HG02798 (cell line): ENCODE results near the gene KXD1.
"Not testable (repeated sequence)": the region's sequence is repeated elsewhere in the genome, so short reads cannot be mapped to it uniquely, and the experiment has no call there.

Experiments used
- ATAC-seq: cut with Tn5 transposase; IDR thresholded peaks from one replicate; pipeline ENCODE4 v1.9.1; 2021; ENCODE audit warnings: mild to moderate bottlenecking; ENCODE audit not compliant: unreplicated experiment, poor library complexity

KXD1 gene

GRCh38 chr19:18532168-18532890, 25.3 kb upstream of the KXD1 start:
- no peak for ATAC-seq

- no peak for ATAC-seq
Measured at GRCh38 chr19:18533058-18533457, 24.6 kb upstream of the KXD1 start.

GRCh38 chr19:18536475-18536874, 21.2 kb upstream of the KXD1 start:
- no peak for ATAC-seq

- no peak for ATAC-seq
Measured at GRCh38 chr19:18537431-18537830, 20.2 kb upstream of the KXD1 start.

GRCh38 chr19:18538115-18538514, 19.6 kb upstream of the KXD1 start:
- no peak for ATAC-seq

- ATAC-seq, result no peak
Measured at GRCh38 chr19:18539372-18539771, 18.3 kb upstream of the KXD1 start.

- not testable (repeated sequence) for ATAC-seq
Measured at GRCh38 chr19:18540200-18540599, 17.5 kb upstream of the KXD1 start.

- ATAC-seq, result no peak
Measured at GRCh38 chr19:18541258-18541991, 16.2 kb upstream of the KXD1 start.

GRCh38 chr19:18541992-18542940, 15.4 kb upstream of the KXD1 start:
- no peak for ATAC-seq

- peak; percentile 98 for ATAC-seq
Measured at GRCh38 chr19:18542941-18543813, 14.5 kb upstream of the KXD1 start, which contains the start of gene FKBP8. TSS of gene FKBP8 (minus strand) at chr19:18543573. CDS start at chr19:18541970, 1,603 bp downstream.

GRCh38 chr19:18543814-18544475, 13.7 kb upstream of the KXD1 start:
- ATAC-seq, result peak; percentile 50

GRCh38 chr19:18551631-18552030, 6.0 kb upstream of the KXD1 start:
- no peak for ATAC-seq

GRCh38 chr19:18558202-18558555, 509 bp downstream of the KXD1 start:
- no peak for ATAC-seq

GRCh38 chr19:18558604-18559003, 934 bp downstream of the KXD1 start:
- no peak for ATAC-seq

- ATAC-seq, result no peak
Measured at GRCh38 chr19:18559685-18560084, 2.0 kb downstream of the KXD1 start.

- ATAC-seq, result no peak
Measured at GRCh38 chr19:18562086-18562485, 4.4 kb downstream of the KXD1 start.

- ATAC-seq, result no peak
Measured at GRCh38 chr19:18566953-18567352, 9.3 kb downstream of the KXD1 start.

GRCh38 chr19:18568367-18568766, 10.7 kb downstream of the KXD1 start:
- ATAC-seq, result no peak
